ENCODE results near the gene PKIG.
"Not testable (repeated sequence)": the region's sequence is repeated elsewhere in the genome, so short reads cannot be mapped to it uniquely, and the experiment has no call there.

PKIG gene

DNA sequence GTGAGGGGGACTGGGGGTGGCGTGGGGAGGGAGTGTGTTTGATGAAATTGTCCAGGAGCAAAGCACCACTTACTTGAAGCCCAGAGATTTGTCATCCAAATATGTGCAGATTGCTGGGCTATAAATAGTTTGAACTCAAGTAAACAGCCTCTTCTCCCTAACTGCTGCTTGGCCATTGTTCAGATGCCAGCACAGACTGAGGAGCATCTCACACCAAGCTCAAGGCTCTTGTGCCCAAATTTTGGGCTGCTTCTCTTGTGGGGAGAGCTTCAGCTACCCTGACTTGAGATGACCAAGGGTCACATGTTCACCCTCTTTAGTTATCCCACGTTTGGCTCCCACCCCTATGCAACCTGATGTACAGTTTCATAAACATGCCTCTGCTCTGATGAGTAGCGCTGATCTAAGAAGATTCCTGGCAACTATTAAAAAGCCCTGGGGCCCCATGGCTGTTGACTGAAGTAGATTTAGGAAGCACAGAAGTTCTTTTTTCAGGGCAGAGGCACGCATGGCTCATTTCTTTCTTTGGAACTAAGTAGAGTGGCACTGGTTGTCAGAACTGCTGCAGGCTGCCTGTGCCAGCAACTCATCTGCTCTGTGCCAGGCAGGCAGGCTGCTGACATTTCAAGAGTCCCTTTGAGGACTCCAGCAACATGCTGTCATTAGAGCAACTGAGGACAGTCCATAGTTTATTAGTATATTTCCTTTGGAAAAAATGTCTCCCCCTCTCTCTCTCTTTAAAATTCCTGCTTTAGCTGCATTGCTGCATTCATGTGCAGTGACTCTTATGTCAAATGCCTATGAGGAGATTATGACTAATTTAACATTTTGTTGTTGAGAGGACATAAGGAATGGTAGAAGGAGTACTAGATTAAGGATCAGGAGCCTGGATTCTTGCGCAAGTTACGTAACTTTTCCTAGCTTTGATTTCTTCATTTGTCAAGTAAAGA, 9.6 kb upstream of the PKIG start:
- no peak for DNase-seq

DNA sequence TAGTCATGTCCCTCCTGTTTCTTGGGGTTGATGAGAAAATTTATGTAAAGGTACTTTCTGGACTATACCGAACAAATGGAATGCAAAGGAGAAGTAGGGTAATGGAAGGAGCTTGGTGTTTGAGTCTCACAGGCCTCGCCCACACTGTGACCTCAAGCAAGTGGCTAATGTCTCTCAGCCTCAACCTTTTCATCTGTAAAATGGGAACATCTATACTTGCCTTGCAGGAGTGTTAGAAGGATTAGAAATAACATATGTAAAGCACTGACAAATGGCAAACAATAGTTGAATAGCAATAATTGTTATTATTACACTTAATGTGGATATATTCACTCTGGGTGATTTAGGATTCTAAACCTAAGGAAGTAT, 8.9 kb upstream of the PKIG start:
- no peak for DNase-seq

- no peak for DNase-seq
Measured at GRCh38 chr20:44574372-44574771, 8.0 kb upstream of the PKIG start.

- DNase-seq: no peak
Measured at GRCh38 chr20:44576297-44576696, 6.1 kb upstream of the PKIG start.

DNA sequence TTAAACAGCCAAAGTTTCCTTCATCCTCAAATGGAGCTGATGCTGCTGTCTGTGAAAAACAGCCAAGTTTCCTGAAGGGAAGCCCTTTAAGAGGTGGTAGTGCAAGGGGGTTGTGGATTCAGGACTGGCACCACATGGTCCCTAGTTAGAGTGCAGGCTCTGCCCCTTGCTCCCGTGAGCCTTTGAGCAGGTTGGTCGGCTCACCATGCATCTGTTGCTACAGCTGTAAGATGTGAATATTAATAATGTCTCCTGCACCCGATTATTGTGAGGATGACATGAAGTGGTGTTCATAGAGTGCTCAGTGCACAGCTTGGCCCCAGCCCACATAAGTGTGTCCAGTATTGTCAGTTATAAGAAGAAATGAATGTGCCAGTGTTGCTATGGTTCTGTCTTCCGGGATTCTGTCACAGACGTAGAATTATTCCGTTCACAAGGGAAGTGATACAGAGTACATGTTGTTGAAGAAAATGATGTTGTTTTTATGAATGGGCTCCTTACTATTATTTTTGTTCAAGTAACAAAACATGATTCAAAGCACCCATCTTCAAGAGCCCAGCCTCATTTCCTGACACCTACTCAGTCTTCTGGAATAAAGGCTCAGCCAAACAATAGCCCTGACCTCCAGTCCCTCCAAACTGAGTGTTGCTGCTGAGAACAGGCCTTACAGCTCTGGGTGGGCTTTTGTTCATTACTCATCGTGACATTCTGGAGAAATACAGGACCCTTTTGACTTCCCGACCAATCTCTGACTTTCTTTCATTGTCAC, 2.9 kb upstream of the PKIG start:
- DNase-seq: no peak

DNA sequence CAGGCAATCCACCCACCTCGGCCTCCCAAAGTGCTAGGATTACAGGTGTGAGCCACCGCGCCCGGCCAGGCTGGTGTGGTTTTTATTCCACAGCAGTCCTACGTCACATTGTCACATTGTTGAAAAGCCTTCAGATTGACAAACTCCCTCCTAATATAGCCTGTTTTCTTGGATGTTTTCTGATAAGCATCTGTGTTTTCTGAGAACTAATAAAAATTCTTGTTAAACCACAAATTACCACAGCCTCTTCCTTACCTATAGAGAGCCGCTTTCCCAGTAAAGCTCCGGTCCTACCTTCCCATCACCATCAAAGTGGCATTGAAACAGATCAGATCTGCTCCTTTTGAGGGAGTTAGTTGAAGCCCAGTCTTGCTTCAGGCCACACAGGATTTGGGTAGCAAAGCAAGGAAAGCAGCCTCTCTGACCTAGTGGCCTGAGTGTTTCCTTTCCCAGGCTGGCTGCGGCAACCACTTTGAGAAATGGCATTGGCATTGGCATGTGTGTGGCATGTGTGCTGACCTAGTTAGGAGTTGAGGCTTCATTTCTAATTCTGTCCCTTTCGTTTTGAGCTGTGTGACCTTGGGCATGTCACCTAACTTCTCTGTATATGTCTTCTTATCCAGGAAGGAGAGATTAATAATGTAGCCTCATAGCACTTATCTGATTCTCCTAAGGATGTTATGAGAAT, 1.7 kb upstream of the PKIG start:
- DNase-seq: no peak

DNA sequence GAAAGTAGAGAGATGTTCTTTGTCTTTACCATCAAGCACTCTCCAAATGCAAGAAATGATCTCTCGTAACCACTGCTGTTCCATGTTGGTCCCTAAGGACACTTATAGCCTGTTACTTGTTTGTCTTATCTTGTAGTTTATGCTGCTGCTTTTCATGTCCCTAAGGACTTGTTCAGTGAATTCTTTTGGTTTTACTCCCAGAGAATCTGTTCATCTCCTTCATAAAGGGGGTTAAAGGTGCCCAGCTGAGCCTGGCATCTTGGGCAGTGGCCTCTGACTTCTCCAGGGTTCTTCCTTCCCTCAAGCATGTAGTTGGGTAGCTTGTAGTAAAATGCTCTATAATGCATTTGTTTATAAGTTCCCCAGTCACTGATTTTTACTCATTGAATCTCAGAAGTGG, 864 bp upstream of the PKIG start:
- no peak for DNase-seq

- no peak for DNase-seq
Measured at GRCh38 chr20:44583157-44583556, 778 bp downstream of the PKIG start.

DNA sequence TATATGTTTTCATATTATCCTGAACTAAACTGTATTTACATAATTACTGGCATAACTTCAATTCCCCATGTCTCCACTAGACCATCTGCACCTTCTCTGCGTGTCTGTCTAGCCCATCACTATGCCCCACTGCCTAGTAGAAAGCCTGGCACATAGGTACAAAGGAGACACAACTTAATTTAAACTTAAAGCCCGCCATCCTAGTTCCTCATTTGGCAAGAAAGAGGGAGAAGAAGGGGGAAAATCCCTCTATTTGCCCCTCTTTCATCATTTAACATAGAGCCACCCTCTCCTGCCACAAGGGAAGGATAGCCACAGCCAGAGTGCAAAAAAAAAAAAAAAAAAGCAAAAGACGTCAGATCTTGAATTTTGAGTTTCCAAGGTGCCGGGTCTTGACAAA, 1.8 kb downstream of the PKIG start:
- no peak for DNase-seq

DNA sequence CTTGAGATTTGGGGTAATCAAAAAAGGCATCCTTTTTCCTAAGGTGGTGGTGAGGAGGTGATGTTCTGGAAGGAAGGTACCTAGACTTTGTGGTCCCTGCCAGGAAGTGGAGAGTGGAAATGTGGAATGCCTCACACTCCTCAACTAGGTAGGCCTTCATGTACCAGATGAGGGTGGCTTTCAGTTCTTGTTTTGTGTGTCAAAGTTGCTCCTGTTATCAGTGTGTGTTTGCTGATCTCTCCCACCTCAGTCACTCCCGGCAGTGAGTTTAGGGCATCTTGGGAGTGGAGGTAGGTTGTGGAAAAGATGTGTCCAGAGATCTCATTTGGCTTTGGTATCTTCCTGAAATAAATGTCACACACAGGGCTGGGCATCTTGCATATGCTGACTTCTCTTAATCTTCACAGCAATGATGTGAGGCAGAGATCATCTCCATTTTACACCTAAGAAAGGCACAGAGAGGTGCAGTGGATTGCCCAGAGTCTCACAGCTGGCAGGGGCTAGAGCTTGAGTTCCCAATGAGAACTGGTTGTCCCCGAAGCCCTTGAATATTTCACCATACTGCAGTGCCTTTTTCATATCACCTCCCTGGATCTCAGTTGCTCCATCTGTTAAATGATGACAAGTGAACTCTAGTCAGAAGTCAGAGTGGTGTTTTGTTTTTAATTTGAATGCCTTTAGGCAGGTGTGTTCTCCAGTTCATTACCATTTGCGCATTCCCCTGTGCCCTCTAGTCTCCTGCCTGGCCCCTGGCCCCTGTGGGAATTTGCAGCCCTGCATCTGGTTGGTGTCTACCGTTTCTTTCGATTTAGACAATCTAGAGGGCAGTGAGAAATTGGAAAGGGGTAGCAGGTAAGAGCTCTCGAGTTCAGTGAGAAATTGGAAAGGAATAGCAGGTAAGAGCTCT, 2.9 kb downstream of the PKIG start:
- DNase-seq: peak; percentile 32

- DNase-seq: no peak
Measured at GRCh38 chr20:44586289-44586911, 4.0 kb downstream of the PKIG start.

DNA sequence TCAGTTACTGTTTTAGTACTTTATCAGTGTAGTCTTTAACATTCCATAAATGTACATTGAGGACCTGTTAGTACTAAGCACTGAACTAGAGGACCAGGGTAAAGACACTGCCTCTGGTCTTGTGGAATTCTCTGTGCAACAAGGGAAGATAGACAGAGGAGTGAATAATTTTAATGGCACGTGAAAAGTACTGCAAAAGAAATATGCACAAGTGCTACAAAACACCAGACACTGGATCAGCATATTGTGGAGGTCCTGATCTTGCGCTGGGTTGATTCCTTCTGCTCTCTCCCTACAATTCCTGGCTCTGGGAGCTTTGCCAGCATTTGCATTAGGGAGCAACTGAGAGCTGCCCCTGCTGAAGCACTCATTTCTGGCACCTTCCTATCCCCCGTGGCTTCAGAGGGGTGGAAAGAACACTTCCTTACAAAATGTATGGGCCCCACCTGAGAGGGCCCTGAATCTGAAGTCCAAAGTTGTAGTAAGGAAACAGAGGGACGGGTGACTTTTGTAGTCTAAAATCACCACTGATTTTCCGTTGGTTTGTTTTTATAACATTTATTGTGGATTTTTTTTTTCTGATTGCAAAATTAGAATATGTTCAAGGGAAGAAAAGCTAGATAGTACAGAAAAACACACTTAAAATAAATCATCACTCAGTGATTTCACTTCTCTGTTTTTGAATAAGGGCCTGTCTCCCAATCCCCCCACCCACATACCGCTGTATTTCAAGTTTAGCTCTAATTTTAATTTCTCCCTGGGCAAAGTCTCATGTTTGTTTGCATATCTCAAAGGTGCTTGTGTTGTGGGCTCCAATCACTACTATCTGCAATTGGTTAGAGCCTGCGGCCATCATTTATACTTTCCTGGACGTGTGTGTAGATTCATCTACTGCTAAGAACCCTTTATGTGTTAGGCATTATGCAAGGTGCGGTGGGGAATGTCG, 4.9 kb downstream of the PKIG start:
- DNase-seq: peak; percentile 17

- not testable (repeated sequence) for DNase-seq
Measured at GRCh38 chr20:44588321-44588720, 5.9 kb downstream of the PKIG start.

GRCh38 chr20:44589537-44589936, 7.2 kb downstream of the PKIG start:
- DNase-seq: no peak

DNA sequence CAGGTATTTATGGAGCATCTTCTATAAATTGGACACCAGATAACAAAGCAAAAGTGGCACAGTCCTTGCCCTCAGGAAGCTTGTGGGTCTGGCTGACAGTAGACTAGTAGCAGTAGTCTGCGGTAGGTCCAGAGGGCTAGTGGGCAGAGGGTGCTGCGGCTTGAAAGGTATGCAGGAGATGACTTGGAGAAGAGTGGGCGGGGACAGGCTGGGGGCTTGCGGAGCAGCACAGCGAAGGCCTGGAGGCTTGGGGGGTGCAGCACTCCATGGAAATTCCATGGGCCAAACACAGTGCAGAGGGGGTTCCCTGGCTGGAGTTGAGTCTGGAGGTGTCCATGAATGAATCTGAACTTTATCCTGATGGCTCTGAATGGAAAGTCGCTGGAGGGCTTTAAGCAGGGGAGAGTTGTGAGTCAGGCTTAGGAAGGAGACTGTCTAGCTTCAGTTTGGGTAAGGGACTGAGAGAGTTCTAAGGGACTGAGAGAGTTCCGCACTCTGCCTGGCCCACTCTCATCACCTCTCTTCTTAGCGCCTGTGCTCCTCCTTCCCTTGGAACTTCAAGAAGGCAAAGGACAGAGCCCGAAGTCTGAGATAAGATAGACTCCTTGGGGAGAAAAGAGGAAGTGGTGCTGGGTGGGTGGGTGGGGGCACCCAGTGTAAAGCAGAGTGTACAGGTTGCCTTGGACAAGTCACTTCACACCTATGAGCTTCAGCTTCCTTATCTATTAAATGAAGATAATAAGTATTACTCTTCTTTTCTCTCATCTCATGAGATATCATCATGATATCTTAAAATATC, 8.8 kb downstream of the PKIG start:
- DNase-seq: no peak

DNA sequence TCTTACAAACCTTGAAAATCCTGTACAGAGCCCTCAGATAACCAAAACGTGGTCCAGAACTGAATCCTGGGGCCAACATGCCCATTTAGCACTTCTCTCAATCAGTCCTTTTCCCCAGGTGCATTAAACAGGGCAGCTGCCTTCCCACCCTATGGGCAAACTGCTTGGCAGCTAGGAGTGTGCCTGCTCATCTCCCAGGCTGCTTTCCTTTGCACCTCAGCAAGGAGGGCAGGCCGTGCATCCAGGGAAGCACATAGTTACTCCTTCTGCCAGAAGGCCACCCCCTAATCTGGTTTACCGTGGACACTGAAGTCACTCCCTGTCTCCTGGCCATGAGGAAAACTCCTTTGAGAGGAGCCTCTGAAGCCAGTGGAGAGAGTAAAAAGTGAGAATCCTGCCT, 10.0 kb downstream of the PKIG start:
- DNase-seq: no peak

DNA sequence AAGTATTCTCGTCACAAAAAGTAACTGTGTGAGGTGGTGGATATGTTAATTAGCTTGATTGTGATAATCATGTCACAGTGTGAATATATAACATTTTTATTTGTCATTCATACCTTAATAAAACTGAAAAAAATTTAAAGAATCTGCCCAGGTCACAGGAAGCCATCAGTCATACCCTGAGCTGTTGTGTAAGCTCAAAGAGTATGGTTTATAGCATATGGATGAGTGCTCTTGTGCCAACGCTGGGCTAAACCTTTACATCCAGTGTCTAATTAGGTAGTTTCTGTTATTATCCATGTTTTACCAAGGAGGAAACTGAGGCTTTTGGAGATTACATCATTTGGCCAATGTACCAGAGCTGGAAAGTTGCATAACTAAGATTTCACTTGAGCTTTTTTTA, 11.4 kb downstream of the PKIG start:
- DNase-seq: no peak

DNA sequence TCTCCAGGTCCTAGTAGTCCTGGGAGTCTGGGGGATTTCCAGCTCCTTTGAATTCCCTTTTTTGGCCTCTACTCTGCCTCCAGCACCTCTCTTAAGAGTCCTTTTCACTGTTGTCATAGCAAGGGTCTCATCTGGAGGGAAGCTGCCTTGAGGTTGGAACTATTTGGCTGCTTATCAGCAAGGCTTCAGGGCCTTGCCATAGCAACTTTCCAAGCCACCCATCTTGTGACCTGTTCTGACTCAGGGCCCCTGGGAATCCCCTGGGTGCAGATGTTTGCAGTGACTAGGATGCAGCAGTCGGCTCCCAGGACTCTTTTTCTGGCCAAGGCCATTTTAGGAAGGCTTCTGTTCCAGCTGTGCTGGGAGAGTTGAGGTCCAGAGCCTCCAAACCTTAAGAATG, 12.4 kb downstream of the PKIG start:
- no peak for DNase-seq

DNA sequence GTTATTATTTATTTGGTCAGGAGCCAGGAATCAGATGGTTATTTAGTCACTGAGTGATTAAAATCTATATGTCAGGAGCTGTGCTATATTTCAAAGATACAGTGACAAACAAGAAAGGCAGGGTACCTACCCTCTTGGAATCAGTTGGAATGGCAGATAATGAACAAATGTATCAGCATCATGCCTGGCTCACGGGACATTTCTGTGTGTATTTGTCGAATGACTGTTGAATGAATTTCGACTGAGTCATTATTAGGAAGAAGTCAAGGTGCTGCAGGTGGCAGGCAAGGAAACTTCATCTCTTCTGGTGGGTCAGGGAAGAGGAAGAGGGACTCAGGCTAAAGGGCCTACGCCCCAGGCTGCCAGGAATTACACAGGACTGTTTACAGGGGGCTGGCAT, 13.6 kb downstream of the PKIG start:
- DNase-seq: no peak

- no peak for DNase-seq
Measured at GRCh38 chr20:44596876-44597275, 14.5 kb downstream of the PKIG start.
